Fibroblast of lung (primary cell): ENCODE data around the gene SLC35F5. TPM values are rescaled to one million over a fixed set of nuclear protein-coding genes. Genes with fewer than 3 reads are reported as not detected.
"Not testable (repeated sequence)": the region's sequence is repeated elsewhere in the genome, so short reads cannot be mapped to it uniquely, and the experiment has no call there.

ENCODE experiments used
- DNase-seq, 2 donors: peaks; one replicate each; pipeline versions ENCODE4 v3.0.0 to v3.0.0-alpha.2; 2010; ENCODE audit warnings: low read depth in 2 of 2
- H2AFZ ChIP-seq: 2 replicates; pipeline ENCODE4 v1.5.1; 2012; ENCODE audit warnings: low read length, control low read depth, inconsistent platforms
- H3K27ac ChIP-seq: 2 replicates; pipeline ENCODE4 v1.5.1; 2011; ENCODE audit warnings: low read length, control low read depth; ENCODE audit not compliant: insufficient read depth
- H3K27me3 ChIP-seq: 2 replicates; pipeline ENCODE4 v1.5.1; 2011; ENCODE audit warnings: mild to moderate bottlenecking, low read length; ENCODE audit not compliant: control insufficient read depth, insufficient read depth
- H3K36me3 ChIP-seq: 2 replicates; pipeline ENCODE4 v1.5.1; 2011; ENCODE audit warnings: low read length; ENCODE audit not compliant: control insufficient read depth, insufficient read depth
- H3K4me1 ChIP-seq: 2 replicates; pipeline ENCODE4 v1.5.1; 2011; ENCODE audit warnings: low read length; ENCODE audit not compliant: control insufficient read depth, insufficient read depth; ENCODE audit errors: extremely low read depth
- H3K4me2 ChIP-seq: 2 replicates; pipeline ENCODE4 v1.5.1; 2011; ENCODE audit warnings: low read length, control low read depth; ENCODE audit not compliant: insufficient read depth; ENCODE audit errors: extremely low read depth
- H3K4me3 ChIP-seq, 4 experiments: fragments of 200-600 bp in 1 of 4; sonication (generic) in 1 of 4; replicated peaks in 1 of 4; 2 replicates each; pipeline ENCODE4 v1.5.1; 2011 to 2016; ENCODE audit warnings: low read length in 4 of 4, low read depth in 3 of 4, mild to moderate bottlenecking in 3 of 4, control low read depth in 2 of 4, inconsistent platforms in 1 of 4, mixed read lengths in 1 of 4; ENCODE audit not compliant: insufficient read depth in 1 of 4; ENCODE audit errors: control extremely low read depth in 1 of 4
- H3K79me2 ChIP-seq: 2 replicates; pipeline ENCODE4 v1.5.1; 2012; ENCODE audit warnings: mild to moderate bottlenecking, low read length, inconsistent platforms; ENCODE audit not compliant: control insufficient read depth, insufficient read depth
- H3K9ac ChIP-seq: 2 replicates; pipeline ENCODE4 v1.5.1; 2011; ENCODE audit warnings: mild to moderate bottlenecking, low read length, control low read depth; ENCODE audit not compliant: insufficient read depth
- H3K9me3 ChIP-seq: 2 replicates; pipeline ENCODE4 v1.5.1; 2012; ENCODE audit warnings: low read depth, low read length; ENCODE audit not compliant: control insufficient read depth, insufficient read depth
- H4K20me1 ChIP-seq: 2 replicates; pipeline ENCODE4 v1.5.1; 2011; ENCODE audit warnings: low read length; ENCODE audit not compliant: control insufficient read depth, insufficient read depth; ENCODE audit errors: extremely low read depth
- EZH2 ChIP-seq: IDR thresholded peaks from 2 replicates; pipeline ENCODE4 v1.5.1; 2012; ENCODE audit warnings: low read length, control low read depth, mild to moderate bottlenecking; ENCODE audit errors: missing control alignments
- polyA plus RNA-seq, 2 donors: library from polyadenylated mRNA; depleted of rRNA in 1 of 2; stranded (reverse) in 1 of 2; unstranded in 1 of 2; fragments of >200 nt; gene quantifications; 2 replicates each; pipeline ENCODE4 v1.2.1, GENCODE V29; 2011 to 2012; ENCODE audit warnings: missing spikeins in 1 of 2
- total RNA-seq: library from RNA; depleted of rRNA; stranded (reverse); fragments of >200 nt; gene quantifications from 2 replicates; pipeline ENCODE4 v1.2.1, GENCODE V29; 2014
- TF ChIP-seq, protein P1 (sequence below), 2 donors: IDR thresholded peaks in 1 of 2; conservative IDR thresholded peaks in 1 of 2; 1 replicate in 1 of 2; 2 replicates in 1 of 2; pipeline ENCODE4 v1.5.1; 2011 to 2012; ENCODE audit warnings: low read length in 2 of 2, control low read depth in 1 of 2, inconsistent platforms in 1 of 2, low read depth in 1 of 2, mild to moderate bottlenecking in 1 of 2

Gene SLC35F5
- total and polyA plus RNA-seq, 2 donors (not counting 1 experiment from before 2014, with no cell fraction given): 86.1 to 245 TPM

DNA sequence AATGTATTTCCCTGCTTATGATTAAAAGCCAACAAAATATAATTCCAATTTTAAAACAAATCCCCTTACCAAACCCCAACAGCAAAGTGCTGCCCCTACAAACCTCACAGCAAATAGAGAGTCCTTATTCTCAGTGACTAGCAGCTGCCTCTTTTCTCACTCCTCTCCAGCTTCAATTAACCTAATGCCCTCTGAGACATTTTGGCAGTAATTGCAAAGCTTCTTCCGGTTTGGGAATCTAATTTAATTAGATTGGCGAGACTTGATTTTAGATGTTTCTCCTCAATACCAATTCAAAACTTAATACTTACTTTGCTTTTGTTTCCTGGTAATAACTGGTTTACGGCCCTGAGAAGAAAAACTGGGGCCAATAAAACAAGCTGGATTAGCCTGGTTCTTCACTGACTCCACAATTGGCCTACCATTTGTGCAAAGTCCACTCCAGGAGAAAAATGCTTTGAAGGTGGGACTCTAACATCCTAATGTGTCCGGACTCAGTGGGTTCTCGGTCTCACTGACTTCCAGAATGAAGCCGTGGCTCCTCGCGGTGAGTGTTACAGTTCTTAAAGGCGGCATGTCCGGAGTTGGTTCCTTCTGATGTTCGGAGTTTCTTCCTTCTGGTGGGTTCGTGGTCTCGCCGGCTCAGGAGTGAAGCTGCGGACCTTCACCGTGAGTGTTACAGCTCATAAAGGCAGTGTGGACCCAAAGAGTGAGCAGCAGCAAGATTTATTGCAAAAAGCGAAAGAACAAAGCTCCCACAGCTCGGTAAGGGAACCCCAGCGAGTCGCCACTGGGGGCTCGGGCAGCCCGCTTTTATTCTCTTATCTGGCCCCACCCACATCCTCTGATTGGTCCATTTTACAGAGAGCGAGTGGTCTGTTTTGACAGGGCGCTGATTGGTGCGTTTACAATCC lies 52.8 kb downstream of the SLC35F5 start:
- no peaks in the 10 kb centered on the region for H3K27me3 ChIP-seq
- H3K79me2 ChIP-seq: no peaks in the 10 kb centered on the region
- no peak for TF ChIP-seq EZH2
- TF ChIP-seq, protein P1, sequence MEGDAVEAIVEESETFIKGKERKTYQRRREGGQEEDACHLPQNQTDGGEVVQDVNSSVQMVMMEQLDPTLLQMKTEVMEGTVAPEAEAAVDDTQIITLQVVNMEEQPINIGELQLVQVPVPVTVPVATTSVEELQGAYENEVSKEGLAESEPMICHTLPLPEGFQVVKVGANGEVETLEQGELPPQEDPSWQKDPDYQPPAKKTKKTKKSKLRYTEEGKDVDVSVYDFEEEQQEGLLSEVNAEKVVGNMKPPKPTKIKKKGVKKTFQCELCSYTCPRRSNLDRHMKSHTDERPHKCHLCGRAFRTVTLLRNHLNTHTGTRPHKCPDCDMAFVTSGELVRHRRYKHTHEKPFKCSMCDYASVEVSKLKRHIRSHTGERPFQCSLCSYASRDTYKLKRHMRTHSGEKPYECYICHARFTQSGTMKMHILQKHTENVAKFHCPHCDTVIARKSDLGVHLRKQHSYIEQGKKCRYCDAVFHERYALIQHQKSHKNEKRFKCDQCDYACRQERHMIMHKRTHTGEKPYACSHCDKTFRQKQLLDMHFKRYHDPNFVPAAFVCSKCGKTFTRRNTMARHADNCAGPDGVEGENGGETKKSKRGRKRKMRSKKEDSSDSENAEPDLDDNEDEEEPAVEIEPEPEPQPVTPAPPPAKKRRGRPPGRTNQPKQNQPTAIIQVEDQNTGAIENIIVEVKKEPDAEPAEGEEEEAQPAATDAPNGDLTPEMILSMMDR (conservative IDR thresholded peaks at IDR 0.05 in 1 of 2, IDR thresholded peaks at IDR 0.05 in 1 of 2; ENCODE audit: low read depth in 1 of 2, low read length in 2 of 2): no peak
- H3K9ac ChIP-seq: no peak overlapping the region
- H3K4me1 ChIP-seq: no peaks in the 10 kb centered on the region
- no peaks in the 10 kb centered on the region for H3K9me3 ChIP-seq
- no peak overlapping the region for H2AFZ ChIP-seq
- H4K20me1 ChIP-seq: no peaks in the 10 kb centered on the region
- DNase-seq: no peak
- no peak overlapping the region for H3K4me3 ChIP-seq
- H3K27ac ChIP-seq: no peak overlapping the region
- no peak overlapping the region for H3K4me2 ChIP-seq
- H3K36me3 ChIP-seq: no peaks in the 10 kb centered on the region

GRCh38 chr2:113700186-113700841 lies 56.1 kb downstream of the SLC35F5 start:
- no peak for TF ChIP-seq EZH2
- TF ChIP-seq, protein P1 (conservative IDR thresholded peaks at IDR 0.05 in 1 of 2, IDR thresholded peaks at IDR 0.05 in 1 of 2; ENCODE audit: low read depth in 1 of 2, low read length in 2 of 2): no peak

DNA sequence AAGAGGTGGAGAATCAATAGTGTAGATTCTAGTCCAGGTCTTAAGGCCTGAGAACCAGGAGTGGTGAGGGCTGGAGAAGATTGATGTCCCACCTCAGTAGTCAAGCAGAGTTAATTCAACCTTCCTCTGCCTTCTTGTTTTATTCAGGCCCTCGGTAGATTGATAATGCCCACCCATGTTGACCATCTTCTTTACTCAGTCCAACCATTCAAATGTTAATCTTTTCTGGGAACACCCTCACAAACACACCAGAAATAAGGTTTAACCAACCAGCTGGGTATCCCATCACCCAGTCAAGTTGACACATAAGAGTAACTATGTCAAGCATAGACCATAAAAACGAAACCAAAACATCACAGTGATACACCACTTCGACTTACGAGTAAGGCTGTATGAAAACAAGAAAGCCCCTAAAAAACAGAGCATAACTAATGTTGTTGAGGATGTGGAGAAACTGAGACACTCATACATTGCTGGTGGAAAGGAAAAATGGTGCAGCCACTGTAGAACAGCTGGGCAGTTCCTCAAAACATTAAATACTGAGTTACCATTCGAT lies 57.5 kb downstream of the SLC35F5 start:
- H3K27me3 ChIP-seq: no peaks in the 10 kb centered on the region
- H3K9ac ChIP-seq: no peak overlapping the region
- no peaks in the 10 kb centered on the region for H3K36me3 ChIP-seq
- no peak overlapping the region for H3K4me2 ChIP-seq
- H3K4me1 ChIP-seq: no peaks in the 10 kb centered on the region
- no peaks in the 10 kb centered on the region for H3K79me2 ChIP-seq
- no peaks in the 10 kb centered on the region for H4K20me1 ChIP-seq
- TF ChIP-seq, protein P1 (conservative IDR thresholded peaks at IDR 0.05 in 1 of 2, IDR thresholded peaks at IDR 0.05 in 1 of 2; ENCODE audit: low read depth in 1 of 2, low read length in 2 of 2): no peak
- no peak for TF ChIP-seq EZH2
- H3K27ac ChIP-seq: no peak overlapping the region
- H3K4me3 ChIP-seq: no peak overlapping the region
- no peak for DNase-seq
- no peak overlapping the region for H2AFZ ChIP-seq
- no peaks in the 10 kb centered on the region for H3K9me3 ChIP-seq

More at GRCh38 chr2:113700186-113700841, 56.1 kb downstream of the SLC35F5 start:
- Histone ChIP-seq H3K27ac (no peak overlapping the region), H2AFZ (no peak overlapping the region), H4K20me1 (no peaks in the 10 kb centered on the region), H3K4me2 (no peak overlapping the region), H3K9me3 (no peaks in the 10 kb centered on the region), H3K9ac (no peak overlapping the region), H3K79me2 (no peaks in the 10 kb centered on the region), H3K4me3 (no peak overlapping the region), H3K36me3 (no peaks in the 10 kb centered on the region), H3K4me1 (no peaks in the 10 kb centered on the region), H3K27me3 (no peaks in the 10 kb centered on the region)
- peak in 1 of 2 donors; percentile 19 for DNase-seq

GRCh38 chr2:113698251-113698650 lies 58.2 kb downstream of the SLC35F5 start:
- not testable (repeated sequence) for DNase-seq, H3K4me2 ChIP-seq, H4K20me1 ChIP-seq, H3K9me3 ChIP-seq, H3K27ac ChIP-seq, H2AFZ ChIP-seq, H3K27me3 ChIP-seq, H3K36me3 ChIP-seq, H3K79me2 ChIP-seq, H3K4me1 ChIP-seq, H3K4me3 ChIP-seq, H3K9ac ChIP-seq
